A673 (cell line): ENCODE data around the gene CTNNA2. TPM values are rescaled to one million over a fixed set of nuclear protein-coding genes. Genes with fewer than 3 reads are reported as not detected.

ENCODE experiments used
- BruUV-seq: library from RNA; stranded (reverse); fragments of 400-500 nt; replicated peaks from 2 replicates; lab custom pipeline; 2021; lab: Mats Ljungman, UMichigan
- CTCF ChIA-PET: fragments of 300-600 bp; sonication (Branson Sonifier 250); formaldehyde crosslinking; loops from one replicate; lab custom pipeline; 2022; ENCODE audit warnings: antibody characterized with exemption; lab: Charles Lee
- POLR2A ChIA-PET: fragments of 300-600 bp; sonication (Branson Sonifier 250); formaldehyde crosslinking; loops from one replicate; lab custom pipeline; 2022; ENCODE audit warnings: antibody characterized with exemption; ENCODE audit not compliant: low non-redundant PET; lab: Charles Lee
- DNase-seq: peaks from one replicate; pipeline ENCODE4 v3.0.0-alpha.2; 2015; ENCODE audit warnings: low spot score
- H3K27ac ChIP-seq: fragments of 200-600 bp; sonication (generic); 2 replicates; pipeline ENCODE4 v1.5.1; 2016; ENCODE audit warnings: mixed run types, low read depth, mild to moderate bottlenecking, mixed read lengths, antibody characterized with exemption, low read length; ENCODE audit not compliant: poor library complexity, severe bottlenecking
- H3K27me3 ChIP-seq: fragments of 200-600 bp; sonication (generic); replicated peaks from 2 replicates; pipeline ENCODE4 v1.6.1; 2017; ENCODE audit warnings: mixed run types, low read depth, mild to moderate bottlenecking, mixed read lengths, antibody characterized with exemption, low read length; ENCODE audit not compliant: insufficient read depth, poor library complexity
- H3K36me3 ChIP-seq: fragments of 200-600 bp; sonication (generic); 2 replicates; pipeline ENCODE4 v1.6.1; 2016; ENCODE audit warnings: mixed run types, mild to moderate bottlenecking, mixed read lengths, antibody characterized with exemption, low read length; ENCODE audit not compliant: insufficient read depth, poor library complexity, severe bottlenecking
- H3K4me1 ChIP-seq: fragments of 200-600 bp; sonication (generic); 2 replicates; pipeline ENCODE4 v1.6.1; 2017; ENCODE audit warnings: mixed run types, mild to moderate bottlenecking, mixed read lengths, antibody characterized with exemption, low read length; ENCODE audit not compliant: insufficient read depth, poor library complexity, severe bottlenecking
- H3K4me3 ChIP-seq: fragments of 200-600 bp; sonication (generic); 2 replicates; pipeline ENCODE4 v1.5.1; 2016; ENCODE audit warnings: low read depth, mixed run types, mild to moderate bottlenecking, mixed read lengths, low read length; ENCODE audit not compliant: poor library complexity, severe bottlenecking
- H3K9me3 ChIP-seq: fragments of 200-600 bp; sonication (generic); 2 replicates; pipeline ENCODE4 v1.6.1; 2016; ENCODE audit warnings: mixed run types, low read depth, mild to moderate bottlenecking, mixed read lengths, antibody characterized with exemption, low read length; ENCODE audit not compliant: poor library complexity, severe bottlenecking
- CTCF ChIP-seq: fragments of 300-800, 200-600 bp; sonication (generic); conservative IDR thresholded peaks from 2 replicates; pipeline ENCODE4 v1.5.1; 2017; ENCODE audit warnings: low read depth, mild to moderate bottlenecking, antibody characterized with exemption, low read length, moderate library complexity, mixed read lengths
- EZH2 ChIP-seq: fragments of 200-600 bp; sonication (generic); IDR thresholded peaks from 2 replicates; pipeline ENCODE4 v1.6.1; 2017; ENCODE audit warnings: borderline replicate concordance, low read depth, mild to moderate bottlenecking, mixed read lengths, antibody characterized with exemption, low read length; ENCODE audit not compliant: poor library complexity, severe bottlenecking
- intact Hi-C: fragments of 100-400 bp; cut with micrococcal nuclease; formaldehyde crosslinking; loops from one replicate; pipeline ENCODE4 v1.10.0; 2022; ENCODE audit not compliant: unreplicated experiment
- total RNA-seq: library from RNA; stranded (reverse); gene quantifications from 2 replicates; pipeline ENCODE4 v1.2.3, GENCODE V29; 2021

The CTNNA2 gene
- total RNA-seq, 1 experiment from 2014 or later = not detected

DNA sequence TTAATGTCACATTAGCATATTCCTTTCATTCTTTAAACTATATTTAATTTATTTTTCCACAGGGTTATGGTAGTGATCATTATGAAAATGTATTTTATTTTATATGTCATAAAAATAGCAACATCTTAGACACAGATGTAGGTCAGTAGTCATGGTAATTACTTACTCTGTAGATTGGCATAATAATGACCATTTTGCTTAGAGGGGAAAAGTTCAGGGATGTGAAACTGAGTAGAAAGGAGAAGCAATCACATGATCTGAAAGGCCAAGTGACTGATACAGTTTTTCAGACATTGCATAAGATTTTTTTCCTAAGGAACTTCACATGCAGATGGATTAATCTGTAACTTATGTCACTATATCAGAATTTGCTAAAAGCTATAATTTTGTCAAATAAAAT is 286.9 kb downstream of the CTNNA2 start:
- Histone ChIP-seq H3K9me3 (no peaks in the 10 kb centered on the region), H3K27ac (no peak overlapping the region), H3K27me3 (no peaks in the 10 kb centered on the region), H3K36me3 (no peaks in the 10 kb centered on the region), H3K4me1 (no peaks in the 10 kb centered on the region), H3K4me3 (no peak overlapping the region)
- TF ChIP-seq EZH2 (no peak), CTCF (no peak)
- intact Hi-C loops = no loop called here
- CTCF ChIA-PET = no interaction called here
- POLR2A ChIA-PET = no interaction called here
- DNase-seq = no peak
- BruUV-seq = no TSS peak

DNA sequence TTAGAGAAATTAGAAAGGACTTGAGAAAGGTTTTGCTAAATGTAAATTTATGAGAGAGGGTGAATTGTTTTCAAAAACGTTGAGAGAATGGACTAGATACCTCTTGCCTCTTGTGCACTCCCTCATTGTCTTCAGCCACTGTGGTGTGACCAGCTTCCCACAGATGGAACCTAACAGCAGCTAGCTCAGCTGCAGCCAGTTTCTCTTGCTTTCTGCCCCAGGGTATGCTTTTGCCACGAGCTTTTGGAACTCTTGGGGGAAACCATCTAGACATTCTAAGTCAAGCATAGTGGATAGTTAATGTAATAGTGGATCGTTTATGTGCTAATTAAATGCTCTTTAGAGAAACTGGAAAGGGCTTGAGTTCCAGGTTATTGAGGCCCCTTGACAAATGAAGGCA is 288.2 kb downstream of the CTNNA2 start:
- BruUV-seq = no TSS peak
- H3K27ac ChIP-seq = no peak overlapping the region

GRCh38 chr2:79817288-79817687 is 304.4 kb downstream of the CTNNA2 start:
- BruUV-seq = no TSS peak

More for the DNA sequence above, 288.2 kb downstream of the CTNNA2 start:
- no peaks in the 10 kb centered on the region for H3K27me3 ChIP-seq
- ChIA-PET POLR2A (no interaction called here), CTCF (no interaction called here)
- intact Hi-C loops = no loop called here
- H3K4me1 ChIP-seq = no peaks in the 10 kb centered on the region
- TF ChIP-seq EZH2 = no peak
- TF ChIP-seq CTCF = no peak
- no peak overlapping the region for H3K4me3 ChIP-seq
- no peak for DNase-seq
- H3K9me3 ChIP-seq = no peaks in the 10 kb centered on the region
- no peaks in the 10 kb centered on the region for H3K36me3 ChIP-seq

More at GRCh38 chr2:79817288-79817687, 304.4 kb downstream of the CTNNA2 start:
- Histone ChIP-seq H3K4me1 (no peaks in the 10 kb centered on the region), H3K4me3 (no peak overlapping the region), H3K36me3 (no peaks in the 10 kb centered on the region), H3K9me3 (no peaks in the 10 kb centered on the region), H3K27ac (no peak overlapping the region), H3K27me3 (peaks cover 17% of the 10 kb centered on the region)
- ChIA-PET POLR2A (no interaction called here), CTCF (no interaction called here)
- intact Hi-C loops = no loop called here
- TF ChIP-seq CTCF = no peak
- no peak for TF ChIP-seq EZH2
- no peak for DNase-seq
